H9 (cell line): ENCODE data around the gene C20orf96. TPM values are rescaled to one million over a fixed set of nuclear protein-coding genes. Genes with fewer than 3 reads are reported as not detected.

Experiments used
- DNase-seq: peaks from one replicate; pipeline ENCODE4 v3.0.0-alpha.2; 2017
- H2AFZ ChIP-seq: one replicate; pipeline ENCODE4 v1.6.1; 2013; ENCODE audit warnings: mild to moderate bottlenecking, low read length, control low read depth, moderate library complexity
- H2AK5ac ChIP-seq: 2 replicates; pipeline ENCODE4 v1.6.1; 2013; ENCODE audit warnings: low read length, control low read depth, mixed read lengths; ENCODE audit not compliant: insufficient read length
- H2BK120ac ChIP-seq: one replicate; pipeline ENCODE4 v1.6.1; 2013; ENCODE audit warnings: low read depth, mild to moderate bottlenecking, low read length, control low read depth, inconsistent platforms; ENCODE audit not compliant: poor library complexity, severe bottlenecking
- H2BK12ac ChIP-seq: 2 replicates; pipeline ENCODE4 v1.6.1; 2013; ENCODE audit warnings: low read length, control low read depth, mixed read lengths, low read depth; ENCODE audit not compliant: insufficient read length
- H2BK15ac ChIP-seq: 2 replicates; pipeline ENCODE4 v1.6.1; 2013; ENCODE audit warnings: low read depth, low read length, control low read depth
- H2BK20ac ChIP-seq: one replicate; pipeline ENCODE4 v1.6.1; 2013; ENCODE audit warnings: low read depth, mild to moderate bottlenecking, low read length, control low read depth, inconsistent platforms; ENCODE audit not compliant: poor library complexity, severe bottlenecking
- H2BK5ac ChIP-seq: 2 replicates; pipeline ENCODE4 v1.6.1; 2013; ENCODE audit warnings: low read length, control low read depth, mixed read lengths; ENCODE audit not compliant: insufficient read length
- H3K14ac ChIP-seq: 2 replicates; pipeline ENCODE4 v1.6.1; 2013; ENCODE audit warnings: low read length, control low read depth; ENCODE audit not compliant: insufficient read depth
- H3K18ac ChIP-seq: 2 replicates; pipeline ENCODE4 v1.6.1; 2013; ENCODE audit warnings: low read depth, mild to moderate bottlenecking, mixed read lengths, low read length, control low read depth; ENCODE audit not compliant: insufficient read length
- H3K23ac ChIP-seq: 2 replicates; pipeline ENCODE4 v1.6.1; 2013; ENCODE audit warnings: low read length, control low read depth, mixed read lengths, low read depth; ENCODE audit not compliant: insufficient read length
- H3K23me2 ChIP-seq: 2 replicates; pipeline ENCODE4 v1.6.1; 2013; ENCODE audit warnings: low read depth, mild to moderate bottlenecking, mixed read lengths, low read length, control low read depth; ENCODE audit not compliant: insufficient read length, poor library complexity, severe bottlenecking
- H3K27ac ChIP-seq: 2 replicates; pipeline ENCODE4 v1.5.1; 2013; ENCODE audit warnings: low read length, control low read depth, mixed read lengths, low read depth; ENCODE audit not compliant: insufficient read length
- H3K27me3 ChIP-seq: 2 replicates; pipeline ENCODE4 v1.6.1; 2013; ENCODE audit warnings: low read length, control low read depth, inconsistent platforms; ENCODE audit not compliant: insufficient read depth
- H3K4ac ChIP-seq: 2 replicates; pipeline ENCODE4 v1.6.1; 2013; ENCODE audit warnings: low read depth, mild to moderate bottlenecking, control low read depth, inconsistent platforms, low read length, moderate library complexity
- H3K4me1 ChIP-seq: 2 replicates; pipeline ENCODE4 v1.6.1; 2013; ENCODE audit warnings: low read length, control low read depth, inconsistent platforms; ENCODE audit not compliant: insufficient read depth
- H3K4me2 ChIP-seq: 2 replicates; pipeline ENCODE4 v1.6.1; 2013; ENCODE audit warnings: low read length, control low read depth, mixed read lengths; ENCODE audit not compliant: insufficient read length, insufficient read depth
- H3K56ac ChIP-seq: 2 replicates; pipeline ENCODE4 v1.6.1; 2013; ENCODE audit warnings: low read depth, mild to moderate bottlenecking, mixed read lengths, low read length, control low read depth; ENCODE audit not compliant: insufficient read length
- H3K79me1 ChIP-seq: 2 replicates; pipeline ENCODE4 v1.6.1; 2013; ENCODE audit warnings: low read depth, mild to moderate bottlenecking, moderate library complexity, low read length, control low read depth, inconsistent platforms; ENCODE audit not compliant: insufficient read depth, poor library complexity, severe bottlenecking
- H3K79me2 ChIP-seq: 2 replicates; pipeline ENCODE4 v1.6.1; 2013; ENCODE audit warnings: low read length, control low read depth, inconsistent platforms; ENCODE audit not compliant: insufficient read depth
- H3K9ac ChIP-seq: 2 replicates; pipeline ENCODE4 v1.6.1; 2013; ENCODE audit warnings: low read length, control low read depth, mixed read lengths; ENCODE audit not compliant: insufficient read length; ENCODE audit errors: extremely low read depth
- H3K9me3 ChIP-seq: one replicate; pipeline ENCODE4 v1.6.1; 2013; ENCODE audit warnings: low read depth, low read length, inconsistent platforms; ENCODE audit not compliant: control insufficient read depth
- H3T11ph ChIP-seq: one replicate; pipeline ENCODE4 v1.6.1; 2013; ENCODE audit warnings: mild to moderate bottlenecking, low read length, control low read depth, inconsistent platforms
- H4K20me1 ChIP-seq: one replicate; pipeline ENCODE4 v1.6.1; 2013; ENCODE audit not compliant: control insufficient read depth, insufficient read length, insufficient read depth
- H4K5ac ChIP-seq: 2 replicates; pipeline ENCODE4 v1.6.1; 2013; ENCODE audit warnings: low read depth, mild to moderate bottlenecking, mixed read lengths, low read length, control low read depth; ENCODE audit not compliant: insufficient read length
- H4K8ac ChIP-seq: replicated peaks from 2 replicates; pipeline ENCODE4 v1.6.1; 2013; ENCODE audit warnings: low read length, control low read depth, mixed read lengths, low read depth; ENCODE audit not compliant: insufficient read length
- H4K91ac ChIP-seq: 2 replicates; pipeline ENCODE4 v1.6.1; 2013; ENCODE audit warnings: low read depth, mild to moderate bottlenecking, moderate library complexity, mixed read lengths, low read length, control low read depth; ENCODE audit not compliant: insufficient read length
- H3K27ac Mint-ChIP-seq, 3 experiments: 2 replicates in 2 of 3; 3 replicates in 1 of 3; pipeline ENCODE4 v1.8.0; 2020 to 2021; ENCODE audit warnings: mixed read lengths in 3 of 3, mild to moderate bottlenecking in 1 of 3, moderate library complexity in 1 of 3
- H3K27me3 Mint-ChIP-seq: 2 replicates; pipeline ENCODE4 v1.8.0; 2021; ENCODE audit warnings: low read depth, mild to moderate bottlenecking, moderate library complexity, mixed read lengths
- H3K36me3 Mint-ChIP-seq, 3 experiments: 2 replicates in 2 of 3; 3 replicates in 1 of 3; pipeline ENCODE4 v1.8.0; 2020 to 2021; ENCODE audit warnings: low read depth in 3 of 3, mixed read lengths in 3 of 3; ENCODE audit not compliant: insufficient read depth in 1 of 3
- H3K4me1 Mint-ChIP-seq, 2 experiments: 2 replicates each; pipeline ENCODE4 v1.8.0; 2020; ENCODE audit warnings: mixed read lengths in 2 of 2
- H3K4me3 Mint-ChIP-seq, 2 experiments: 2 replicates in 1 of 2; 3 replicates in 1 of 2; pipeline ENCODE4 v1.8.0; 2020 to 2021; ENCODE audit warnings: mild to moderate bottlenecking in 2 of 2, mixed read lengths in 2 of 2, moderate library complexity in 1 of 2
- H3K9me3 Mint-ChIP-seq, 2 experiments: 2 replicates in 1 of 2; 3 replicates in 1 of 2; pipeline ENCODE4 v1.8.0; 2020; ENCODE audit warnings: mild to moderate bottlenecking in 2 of 2, mixed read lengths in 2 of 2, moderate library complexity in 1 of 2
- WGBS: extraction: QIAGEN DNeasy Blood & Tissue Kit; methylation state at CpG from one replicate; pipeline ENCODE4 v1.1.7; 2013; ENCODE audit warnings: missing lambda C conversion rate, low lambda C conversion rate, mixed read lengths; ENCODE audit not compliant: insufficient read length; ENCODE audit errors: extremely low coverage; 5-methylcytosine and 5-hydroxymethylcytosine counted together
- total RNA-seq: library from RNA; stranded (reverse); gene quantifications from 2 replicates; pipeline ENCODE4 v1.2.1, GENCODE V29; 2021
- TF ChIP-seq, protein P1 (sequence below): fragments of 200-600 bp; sonication (generic); conservative IDR thresholded peaks from 3 replicates; pipeline ENCODE4 v1.8.0; 2021; ENCODE audit warnings: antibody characterized with exemption, mild to moderate bottlenecking

The C20orf96 gene
- total RNA-seq, 1 experiment from 2014 or later = 14.5 TPM

DNA sequence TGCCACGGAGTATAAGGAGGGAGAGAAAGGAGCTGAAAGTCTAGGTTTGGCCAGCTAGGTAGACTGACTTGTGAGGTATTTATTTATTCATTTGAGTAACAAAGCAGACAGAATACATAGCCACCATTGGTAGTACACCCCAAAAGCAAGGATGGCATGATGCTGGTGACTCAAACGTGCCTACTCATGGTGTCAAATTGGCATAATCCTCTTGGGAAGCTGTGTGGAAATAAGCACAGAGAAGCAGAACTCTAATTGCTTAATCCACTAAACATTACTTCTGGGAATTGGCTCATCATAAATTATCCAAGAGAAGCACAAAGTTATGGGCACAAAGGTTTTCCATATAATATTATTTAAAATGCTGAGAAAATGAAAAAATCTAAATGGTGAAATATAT is 30.6 kb downstream of the C20orf96 start:
- Histone ChIP-seq H3T11ph (no peak overlapping the region), H2BK12ac (no peak overlapping the region), H2AK5ac (no peak overlapping the region), H4K5ac (no peak overlapping the region), H3K27ac (no peak overlapping the region), H2BK20ac (no peak overlapping the region), H3K9me3 (no peaks in the 10 kb centered on the region), H3K56ac (no peak overlapping the region), H3K4me1 (no peaks in the 10 kb centered on the region), H3K4me2 (no peak overlapping the region), H3K4ac (no peak overlapping the region), H2BK5ac (no peak overlapping the region), H3K23ac (no peak overlapping the region), H3K9ac (no peak overlapping the region), H4K20me1 (peaks cover 2% of the 10 kb centered on the region), H2AFZ (no peak overlapping the region), H3K79me2 (no peaks in the 10 kb centered on the region), H3K18ac (no peak overlapping the region), H3K23me2 (no peaks in the 10 kb centered on the region), H4K91ac (no peak overlapping the region), H2BK120ac (no peak overlapping the region), H4K8ac (no peak overlapping the region), H2BK15ac (no peak overlapping the region), H3K27me3 (peaks cover 29% of the 10 kb centered on the region), H3K14ac (no peak overlapping the region), H3K79me1 (no peaks in the 10 kb centered on the region)
- H3K4me1 Mint-ChIP-seq = peaks cover 0 to 2% of the 10 kb centered on the region in 2 experiments; a peak in 2 of 4 replicates
- H3K36me3 Mint-ChIP-seq = no peaks in the 10 kb centered on the region
- H3K9me3 Mint-ChIP-seq = no peaks in the 10 kb centered on the region
- no CpG with 5 or more reads among the region's 2 CpGs for WGBS
- no peak overlapping the region for H3K4me3 Mint-ChIP-seq
- no peak overlapping the region for H3K27ac Mint-ChIP-seq
- DNase-seq = no peak
- TF ChIP-seq, protein P1, sequence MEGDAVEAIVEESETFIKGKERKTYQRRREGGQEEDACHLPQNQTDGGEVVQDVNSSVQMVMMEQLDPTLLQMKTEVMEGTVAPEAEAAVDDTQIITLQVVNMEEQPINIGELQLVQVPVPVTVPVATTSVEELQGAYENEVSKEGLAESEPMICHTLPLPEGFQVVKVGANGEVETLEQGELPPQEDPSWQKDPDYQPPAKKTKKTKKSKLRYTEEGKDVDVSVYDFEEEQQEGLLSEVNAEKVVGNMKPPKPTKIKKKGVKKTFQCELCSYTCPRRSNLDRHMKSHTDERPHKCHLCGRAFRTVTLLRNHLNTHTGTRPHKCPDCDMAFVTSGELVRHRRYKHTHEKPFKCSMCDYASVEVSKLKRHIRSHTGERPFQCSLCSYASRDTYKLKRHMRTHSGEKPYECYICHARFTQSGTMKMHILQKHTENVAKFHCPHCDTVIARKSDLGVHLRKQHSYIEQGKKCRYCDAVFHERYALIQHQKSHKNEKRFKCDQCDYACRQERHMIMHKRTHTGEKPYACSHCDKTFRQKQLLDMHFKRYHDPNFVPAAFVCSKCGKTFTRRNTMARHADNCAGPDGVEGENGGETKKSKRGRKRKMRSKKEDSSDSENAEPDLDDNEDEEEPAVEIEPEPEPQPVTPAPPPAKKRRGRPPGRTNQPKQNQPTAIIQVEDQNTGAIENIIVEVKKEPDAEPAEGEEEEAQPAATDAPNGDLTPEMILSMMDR = no peak
- H3K27me3 Mint-ChIP-seq = peaks cover 93% of the 10 kb centered on the region
